NCI-H146 treated with DMSO at 0.1 percent for 48 hours (cell line): ENCODE results near the gene NUBPL.
"Not testable (repeated sequence)": the region's sequence is repeated elsewhere in the genome, so short reads cannot be mapped to it uniquely, and the experiment has no call there.

Experiments
- DNase-seq: peaks from one replicate; lab custom pipeline; 2025; ENCODE audit not compliant: unreplicated experiment; lab: John Stamatoyannopoulos, UW

The NUBPL gene

DNA sequence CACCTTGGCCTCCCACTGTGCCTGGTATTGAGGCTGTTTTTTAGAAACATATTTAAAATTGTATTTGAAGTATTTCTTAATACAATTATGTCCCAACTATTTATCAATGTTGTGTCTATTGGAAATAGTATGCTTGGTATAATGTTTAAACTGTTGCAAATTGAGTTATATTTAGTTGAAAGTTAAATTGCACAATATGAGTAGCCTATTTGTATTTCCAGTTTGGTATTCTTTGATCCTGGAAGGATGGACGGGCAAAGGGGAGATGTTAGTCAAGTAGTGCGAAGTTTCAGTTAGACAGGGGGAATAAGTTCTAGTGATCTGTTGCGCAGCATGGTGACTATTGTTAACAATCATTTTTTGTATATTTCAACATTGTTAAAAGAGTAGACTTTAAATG is 111.5 kb downstream of the NUBPL start:
- DNase-seq, result no peak

DNA sequence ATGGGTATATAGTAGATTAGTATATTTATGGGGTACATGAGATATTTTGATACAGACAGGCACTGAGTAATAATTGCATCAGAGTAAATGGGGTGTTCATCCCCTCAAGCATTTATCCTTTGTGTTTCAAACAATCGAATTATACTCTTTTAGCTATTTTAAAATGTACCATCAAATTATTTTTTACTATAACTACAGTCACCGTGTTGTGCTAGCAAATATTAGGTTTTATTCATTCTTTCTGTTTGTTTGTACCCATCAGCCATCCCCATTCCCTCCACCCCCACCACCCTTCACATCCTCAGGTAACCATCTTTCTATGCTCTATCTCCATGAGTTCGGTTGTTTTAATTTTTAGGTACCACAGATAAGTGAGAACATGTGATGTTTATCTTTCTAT is 115.8 kb downstream of the NUBPL start:
- DNase-seq, result no peak

DNA sequence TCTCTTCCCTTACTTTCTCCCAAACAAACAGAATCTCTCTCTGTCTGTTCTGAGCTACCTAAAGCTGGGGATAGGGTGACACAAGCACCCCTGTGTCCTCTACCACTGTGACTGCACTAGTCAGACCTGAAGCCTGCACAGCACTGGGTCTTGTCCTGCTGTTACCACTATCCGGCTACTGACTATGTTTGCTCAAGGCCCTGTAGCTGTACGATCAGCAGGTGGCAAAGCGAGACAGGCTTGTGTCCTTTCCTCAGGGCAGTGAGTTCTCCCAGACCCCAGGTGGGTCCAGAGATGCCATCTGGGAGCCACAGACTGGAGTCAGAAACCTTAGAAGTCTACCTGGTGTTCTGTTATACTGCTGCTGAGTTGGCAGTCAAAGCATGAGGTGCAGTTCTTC is 116.4 kb downstream of the NUBPL start:
- peak; percentile 36 for DNase-seq

DNA sequence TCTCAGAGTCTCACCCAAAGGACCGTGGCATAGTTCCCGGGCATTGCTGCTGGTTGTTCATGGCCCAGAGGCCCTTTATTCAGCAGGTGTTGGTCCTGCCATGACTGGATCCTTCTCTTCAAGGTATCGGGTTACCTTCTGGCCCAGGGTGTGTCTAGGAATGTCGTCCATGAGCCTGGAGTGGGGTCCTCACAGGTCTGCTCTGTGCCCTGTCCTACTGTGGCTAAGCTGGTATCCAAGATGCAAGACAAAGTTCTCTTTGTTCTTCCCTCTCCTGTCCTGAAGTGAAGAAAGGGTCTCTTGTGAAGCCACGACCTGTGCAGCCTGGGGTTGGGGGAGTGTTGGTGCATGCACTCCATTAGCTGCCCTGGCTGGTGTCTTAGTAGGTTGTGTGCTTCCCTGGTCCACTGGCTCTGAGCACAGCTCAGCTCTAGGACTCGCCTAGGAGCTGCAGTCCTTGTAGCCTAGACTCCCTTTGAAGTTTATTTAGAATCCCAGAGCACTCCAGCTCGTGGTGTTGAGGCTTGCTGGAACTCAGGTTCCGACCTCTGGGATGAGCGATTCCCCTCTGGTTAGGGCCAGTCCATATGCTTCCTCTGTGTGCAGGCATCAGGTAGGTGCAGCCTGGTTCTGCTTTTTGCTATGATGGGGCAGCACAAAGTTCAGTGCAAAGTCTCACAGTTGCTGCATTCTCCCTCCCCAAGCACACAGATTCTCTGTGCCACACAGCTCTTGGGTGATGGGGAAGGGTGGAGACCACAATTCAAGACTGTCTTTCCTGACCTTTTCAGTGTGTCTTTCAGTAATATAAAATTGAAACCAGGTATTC is 117.4 kb downstream of the NUBPL start:
- DNase-seq, result no peak

DNA sequence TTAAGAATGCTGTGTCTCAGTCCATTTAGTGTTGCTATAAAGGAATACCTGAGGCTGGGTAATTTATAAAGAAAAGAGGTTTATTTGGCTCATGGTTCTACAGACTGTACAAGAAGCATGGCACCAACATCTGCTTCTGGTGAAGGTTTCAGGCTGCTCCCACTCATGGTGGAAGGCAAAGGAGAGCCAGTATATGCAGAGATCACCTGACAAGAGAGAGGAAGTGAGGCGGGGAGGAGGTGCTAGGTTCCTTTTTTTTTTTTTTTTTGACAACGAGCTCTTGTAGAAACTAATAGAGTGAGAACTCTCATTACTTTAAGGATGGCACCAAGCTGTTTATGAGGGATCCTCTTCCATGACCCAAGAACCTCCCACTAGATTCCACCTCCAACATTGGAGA is 121.6 kb downstream of the NUBPL start:
- no peak for DNase-seq

DNA sequence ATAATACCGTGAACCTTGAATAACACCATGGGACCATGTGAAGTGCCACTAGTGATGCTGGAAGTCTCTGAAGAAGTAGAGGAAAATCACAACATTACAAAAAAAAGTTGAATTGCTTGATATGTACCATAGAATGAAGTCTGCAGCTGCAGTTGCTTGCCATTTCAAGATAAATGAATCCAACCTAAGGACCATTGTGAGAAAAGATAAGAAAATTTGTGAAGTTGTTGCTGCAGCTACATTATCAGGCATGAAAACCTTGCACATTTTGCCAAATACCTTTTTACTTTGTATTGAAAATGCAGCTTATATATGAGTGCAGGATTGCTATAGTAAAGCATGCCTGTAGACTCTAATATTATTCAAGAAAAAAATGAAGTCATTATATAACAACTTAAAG is 126.5 kb downstream of the NUBPL start:
- no peak for DNase-seq

DNA sequence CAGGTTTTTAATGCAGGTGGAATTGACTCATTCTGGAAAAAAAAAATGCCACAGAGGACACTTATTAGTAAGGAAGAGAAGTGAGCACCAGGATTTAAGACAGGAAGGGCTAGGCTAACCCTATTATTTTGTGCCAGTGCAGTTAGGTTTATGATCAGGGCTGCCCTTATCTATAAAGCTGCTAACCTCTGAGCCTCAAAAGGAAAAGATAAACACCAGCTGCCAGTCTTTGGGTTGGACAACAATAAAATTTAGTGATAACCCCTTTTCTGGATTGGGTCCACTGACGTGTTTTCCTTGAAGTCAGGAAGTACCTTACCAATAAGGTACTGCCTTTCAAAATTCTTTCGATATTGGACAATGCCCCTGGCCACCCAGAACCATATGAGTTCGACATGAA is 128.9 kb downstream of the NUBPL start:
- no peak for DNase-seq

DNA sequence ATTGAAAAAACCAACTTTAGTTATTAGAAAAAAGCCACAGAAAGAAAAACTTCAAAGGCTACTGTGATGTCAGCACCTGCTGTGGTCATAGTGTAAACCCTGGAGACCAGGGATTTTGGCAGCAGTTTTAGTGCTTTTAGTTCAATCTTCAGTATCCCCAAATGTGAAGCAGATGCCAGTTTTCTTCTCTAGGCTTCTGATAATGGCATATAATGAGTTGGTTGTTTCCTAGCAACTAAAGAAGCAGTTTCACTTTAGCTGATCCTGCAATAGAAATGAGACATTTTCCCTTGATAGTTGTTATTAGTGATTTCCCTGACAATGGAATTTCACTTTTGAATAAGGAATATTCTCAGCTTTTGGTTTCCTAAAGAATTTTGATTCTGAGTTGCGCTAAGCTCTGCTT is 131.2 kb downstream of the NUBPL start:
- peak; percentile 1 for DNase-seq

DNA sequence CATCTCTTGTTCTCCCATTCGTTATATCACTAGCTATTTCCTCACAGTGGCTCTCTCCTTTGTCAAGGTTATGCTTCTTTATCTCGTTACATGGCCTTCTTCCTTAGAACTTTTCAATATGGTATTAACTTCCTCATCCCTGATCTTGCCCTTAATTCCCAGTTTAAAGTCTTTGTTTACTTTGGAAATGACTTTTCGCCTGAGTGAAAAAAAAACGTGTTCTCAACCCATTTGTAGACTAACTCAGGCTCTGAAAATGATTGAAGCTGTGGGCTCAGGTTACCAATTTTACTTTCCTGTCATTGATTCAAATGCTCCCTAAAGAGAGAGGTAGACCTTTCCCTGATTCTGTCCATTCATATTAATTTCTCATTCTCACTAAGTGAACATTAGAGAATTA is 135.2 kb downstream of the NUBPL start:
- no peak for DNase-seq

DNA sequence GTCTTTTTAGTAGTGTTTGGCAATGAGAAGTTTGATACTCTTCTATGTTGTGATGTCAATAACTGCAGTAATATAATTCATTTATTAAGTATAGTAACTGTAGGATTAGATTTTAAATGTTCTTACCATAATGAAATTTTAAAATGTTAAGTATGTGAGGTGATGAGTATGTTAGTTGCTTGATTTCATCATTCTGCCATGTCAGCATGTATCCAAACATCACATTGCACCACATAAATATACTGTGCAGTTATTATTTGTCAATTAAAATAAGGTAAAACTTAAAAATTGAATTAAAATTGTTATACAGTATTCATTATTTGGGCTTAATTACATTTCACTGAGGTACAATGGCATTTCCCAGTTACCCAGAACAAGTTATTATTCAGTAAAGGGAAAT is 138.6 kb downstream of the NUBPL start:
- no peak for DNase-seq

DNA sequence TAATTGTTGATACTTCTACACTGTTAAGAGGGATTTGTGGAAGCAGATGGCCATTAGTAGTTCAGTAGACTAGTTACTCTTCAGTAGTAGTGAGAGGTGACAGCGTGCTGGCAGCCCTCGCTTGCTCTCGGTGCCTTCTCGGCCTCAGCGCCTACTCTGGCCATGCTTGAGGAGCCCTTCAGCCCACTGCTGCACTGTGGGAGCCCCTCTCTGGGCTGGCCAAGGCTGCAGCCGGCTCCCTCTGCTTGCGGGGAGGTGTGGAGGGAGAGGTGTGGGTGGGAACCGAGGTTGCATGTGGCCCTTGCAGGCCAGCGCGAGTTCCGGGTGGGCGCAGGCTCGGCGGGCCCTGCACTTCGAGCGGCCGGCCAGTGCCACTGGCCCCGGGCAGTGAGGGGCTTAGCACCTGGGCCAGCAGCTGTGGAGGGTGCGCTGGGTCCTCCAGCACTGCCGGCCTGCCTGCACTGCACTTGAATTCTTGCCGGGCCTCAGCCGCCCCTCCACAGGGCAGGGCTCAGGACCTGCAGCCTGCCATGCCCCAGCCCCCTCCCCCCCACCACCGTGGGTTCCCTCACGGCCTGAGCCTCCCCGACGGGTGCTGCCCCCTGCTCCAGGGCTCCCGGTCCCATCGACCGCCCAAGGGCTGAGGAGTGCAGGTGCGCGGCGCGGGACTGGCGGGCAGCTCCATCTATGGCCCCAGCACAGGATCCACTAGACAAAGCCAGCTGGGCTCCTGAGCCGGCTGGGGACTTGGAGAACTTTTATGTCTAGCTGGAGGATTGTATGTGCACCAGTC is 139.3 kb downstream of the NUBPL start:
- DNase-seq, result no peak

DNA sequence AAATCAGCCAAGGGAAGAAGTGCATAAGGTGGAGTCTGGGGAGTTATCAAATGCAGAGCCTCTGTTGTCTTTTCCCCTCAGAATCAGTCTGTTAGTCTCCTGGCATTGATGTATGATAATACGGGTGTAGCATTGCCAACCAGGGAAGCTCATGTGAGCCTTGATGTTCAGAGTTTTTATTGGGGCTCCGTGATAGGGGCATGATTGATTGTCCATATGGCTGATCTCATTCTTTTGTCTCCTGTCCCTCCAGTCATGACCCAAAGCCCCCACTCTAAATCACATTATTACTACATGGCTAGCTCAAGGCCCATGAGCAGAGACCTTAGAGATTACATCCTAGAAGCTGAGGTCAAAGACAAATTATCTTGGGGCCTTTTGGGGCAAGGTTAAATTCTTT is 140.9 kb downstream of the NUBPL start:
- no peak for DNase-seq

DNA sequence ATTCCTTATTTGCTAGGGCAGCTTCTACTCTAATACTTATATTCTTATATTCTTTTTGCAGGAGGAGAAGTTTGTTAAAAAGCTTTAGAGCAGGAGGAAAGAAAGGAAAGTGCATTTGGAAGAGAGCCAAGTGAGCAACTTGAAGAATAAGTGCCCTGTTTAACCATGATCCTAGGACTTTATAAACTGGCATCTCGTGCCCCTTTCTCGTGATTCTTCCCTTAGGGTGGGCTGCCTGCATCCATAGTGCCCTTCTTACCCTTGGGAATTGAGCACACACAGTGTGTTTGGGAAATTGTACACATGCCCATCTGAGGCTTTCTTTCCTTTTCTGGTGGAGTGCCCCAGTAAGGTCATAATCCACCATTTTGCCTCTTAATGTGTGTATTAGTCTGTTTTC is 141.9 kb downstream of the NUBPL start:
- no peak for DNase-seq

DNA sequence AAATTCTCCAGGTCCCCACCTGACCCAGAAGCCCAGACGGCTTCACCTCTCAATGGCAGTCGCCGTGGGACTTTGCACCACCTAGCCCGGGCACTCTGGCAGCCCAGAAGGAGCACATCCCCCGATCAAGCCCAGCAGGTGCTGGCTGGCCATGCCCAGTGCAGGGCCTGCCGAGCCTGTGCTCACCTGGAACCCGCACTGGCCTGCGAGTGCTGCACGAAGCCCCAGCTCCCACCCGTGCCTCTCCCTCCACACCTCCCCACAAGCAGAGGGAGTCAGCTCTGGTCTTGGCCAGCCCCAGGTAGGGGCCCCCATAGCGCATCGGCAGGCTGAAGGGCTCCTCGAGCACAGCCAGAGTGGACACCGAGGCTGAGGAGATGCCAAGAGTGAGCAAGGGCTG is 144.5 kb downstream of the NUBPL start:
- DNase-seq, result no peak

DNA sequence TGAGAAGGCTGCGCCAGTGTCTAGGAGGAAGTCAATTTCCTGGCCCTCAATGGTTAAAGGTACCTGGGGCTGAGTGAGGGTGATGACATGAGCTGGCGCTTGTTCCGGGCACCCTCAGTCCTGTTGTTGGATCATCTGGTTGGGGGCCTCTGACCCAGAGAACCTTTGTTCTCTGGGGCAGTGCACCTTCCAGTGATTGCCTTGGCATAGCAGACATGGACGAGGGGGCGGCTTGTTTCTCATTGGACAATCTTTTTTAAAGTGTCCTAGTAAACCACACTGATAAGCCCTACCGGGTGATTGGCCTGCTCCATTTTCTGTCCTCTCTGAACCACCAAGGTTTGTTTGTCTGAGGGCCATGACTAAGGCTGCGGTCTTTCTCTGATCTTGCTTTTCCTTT is 147.5 kb downstream of the NUBPL start:
- not testable (repeated sequence) for DNase-seq

DNA sequence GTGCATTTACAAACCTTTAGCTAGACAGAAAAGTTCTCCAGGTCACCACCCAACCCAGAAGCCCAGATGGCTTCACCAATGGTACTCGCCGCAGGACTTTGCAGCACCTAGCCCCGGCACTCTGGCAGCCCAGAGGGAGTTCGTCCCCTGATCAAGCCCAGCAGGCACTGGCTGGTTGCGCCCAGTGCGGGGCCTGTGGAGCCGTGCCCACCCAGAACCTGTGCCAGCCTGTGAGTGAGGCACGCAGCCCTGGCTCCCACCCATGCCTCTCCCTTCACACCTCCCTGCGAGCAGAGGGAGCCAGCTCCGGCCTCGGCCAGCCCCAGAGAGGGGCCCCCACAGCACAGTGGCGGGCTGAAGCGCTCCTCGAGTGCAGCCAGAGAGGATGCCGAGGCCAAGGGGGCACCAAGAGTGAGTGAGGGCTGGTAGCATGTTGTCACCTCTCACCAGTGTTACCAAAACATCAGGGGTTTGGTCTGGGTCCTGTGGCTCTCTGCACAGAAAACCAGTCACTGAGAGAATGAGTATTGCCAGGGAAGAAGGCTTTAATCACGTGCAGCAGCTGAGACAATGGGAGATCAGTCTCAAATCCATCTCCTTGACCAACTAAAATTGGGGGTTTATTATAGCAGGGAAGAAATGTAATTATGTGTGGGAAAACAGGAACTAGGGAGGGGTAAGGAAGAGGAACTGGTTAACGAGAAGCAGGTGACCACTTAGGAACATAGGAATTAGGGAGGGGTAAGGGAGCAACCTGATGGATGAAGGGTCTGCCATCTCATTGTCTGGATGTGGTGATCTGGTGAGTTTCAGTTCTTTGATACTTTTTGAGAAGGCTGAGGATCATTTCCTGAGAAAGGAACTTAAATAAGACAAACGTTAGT is 151.3 kb downstream of the NUBPL start:
- no peak for DNase-seq

DNA sequence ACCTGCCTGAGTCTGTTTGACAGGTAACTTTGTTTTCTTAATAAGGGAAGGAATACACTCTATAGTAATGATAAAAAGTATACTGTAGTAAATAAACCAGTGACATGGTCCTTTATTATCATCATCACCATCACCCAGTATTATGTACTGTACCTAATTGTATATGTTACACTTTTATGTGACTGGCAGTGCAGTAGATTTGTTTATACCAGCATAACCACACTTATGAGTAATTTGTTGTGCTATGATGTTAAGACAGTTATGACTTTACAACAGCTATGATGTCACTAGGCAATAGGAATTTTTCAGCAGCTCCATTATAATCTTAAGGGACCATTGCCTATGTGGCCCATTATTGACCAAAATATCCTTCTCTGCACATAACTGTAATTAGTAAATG is 155.0 kb downstream of the NUBPL start:
- DNase-seq, result no peak

DNA sequence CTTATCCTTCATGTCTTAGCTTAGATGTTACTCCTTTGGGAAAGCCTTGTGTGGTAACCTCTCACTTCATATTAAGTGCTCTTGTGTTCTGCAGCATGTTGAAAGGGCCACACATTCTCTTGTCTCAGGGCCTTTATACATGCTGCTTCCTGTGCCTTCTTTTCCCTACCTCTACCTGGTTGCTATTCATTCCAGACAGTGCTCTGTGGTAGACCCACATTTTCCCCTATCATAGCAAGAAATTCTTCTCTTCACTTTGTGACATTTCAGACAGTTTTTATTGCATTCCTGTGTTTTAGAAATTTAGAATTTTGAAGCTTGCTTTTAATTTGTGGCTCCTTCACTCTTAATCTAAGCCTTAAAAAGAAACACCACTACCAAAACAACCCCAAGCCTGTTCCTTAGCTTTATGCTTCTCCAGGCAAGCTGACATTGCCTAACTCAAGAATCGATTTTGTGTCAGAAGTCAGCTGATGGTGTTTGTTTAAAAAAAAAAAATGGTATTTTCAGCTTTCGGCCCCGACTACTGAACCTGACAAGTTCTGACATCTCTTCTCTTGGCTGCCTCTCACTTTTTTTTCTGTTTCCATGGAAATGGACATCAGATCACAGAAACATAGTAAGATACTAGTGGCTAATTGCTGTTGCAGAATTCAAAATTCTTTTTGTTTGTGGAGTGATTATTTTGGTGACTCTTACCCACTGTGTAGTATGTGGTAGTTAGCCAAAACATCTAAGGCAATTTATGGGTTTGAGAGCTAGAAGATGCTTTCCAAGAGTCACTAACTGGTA is 156.3 kb downstream of the NUBPL start:
- DNase-seq, result no peak

DNA sequence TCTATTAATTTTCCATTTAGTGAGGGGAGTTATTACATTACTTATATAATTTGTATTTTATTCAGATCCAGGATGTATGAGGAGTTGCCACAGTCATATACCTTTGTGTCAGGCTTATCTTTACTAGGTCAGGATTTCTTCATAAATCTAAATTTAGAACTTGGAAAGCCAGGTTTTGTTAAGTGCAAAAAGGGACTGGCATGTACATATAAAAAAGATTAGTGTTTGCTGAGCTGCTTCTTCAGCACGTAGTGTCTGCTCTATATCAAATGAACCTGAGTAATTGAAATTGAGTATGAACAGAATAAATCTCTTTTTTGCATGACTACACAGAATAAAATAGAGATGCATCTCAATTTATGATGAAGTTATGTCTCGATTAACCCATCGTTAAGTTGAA is 157.4 kb downstream of the NUBPL start:
- no peak for DNase-seq

DNA sequence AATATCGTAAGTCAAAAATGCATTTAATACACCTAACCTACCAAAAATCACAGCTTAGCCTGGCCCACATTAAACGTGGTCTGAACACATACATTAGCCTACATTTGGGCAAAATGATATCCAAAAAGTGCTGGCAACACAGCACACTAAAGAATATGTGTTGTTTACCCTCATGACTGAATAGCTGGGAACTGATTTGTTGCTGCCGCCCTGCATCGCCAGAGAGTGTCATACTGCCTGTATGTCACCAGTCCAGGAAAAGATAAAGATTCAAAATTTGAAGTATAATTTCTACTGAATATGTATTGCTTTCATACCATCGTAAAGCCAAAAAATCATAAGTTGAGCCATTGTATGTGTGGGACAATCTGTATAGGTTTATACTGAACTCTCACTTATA is 157.8 kb downstream of the NUBPL start:
- DNase-seq, result no peak

DNA sequence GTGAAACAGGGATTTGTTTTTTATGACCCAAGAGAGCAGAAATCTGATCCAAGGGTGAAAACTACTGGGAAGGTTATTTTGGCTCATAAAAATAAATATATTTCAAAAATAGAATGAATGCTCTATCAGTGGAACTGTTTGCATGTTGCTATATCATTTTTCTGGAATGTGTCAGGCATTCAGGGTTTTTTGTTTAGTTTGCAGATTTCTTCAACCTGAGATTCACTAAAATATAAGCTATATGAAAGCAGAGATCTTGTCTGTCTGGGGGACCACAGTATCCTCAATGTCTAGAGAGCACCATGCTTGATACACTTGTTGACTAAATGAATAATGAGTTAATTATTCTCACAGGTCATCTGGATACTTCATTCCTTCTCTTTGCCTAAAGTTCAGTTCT is 165.1 kb downstream of the NUBPL start:
- DNase-seq, result no peak
